Measurements from ENCODE around the gene SLC1A5. TPM values are rescaled to one million over a fixed set of nuclear protein-coding genes. Genes with fewer than 3 reads are reported as not detected.

Gene SLC1A5
- polyA plus RNA-seq, 1 of the 3 experiments (the other 2 are of a cell fraction) = 80.4 TPM

DNA sequence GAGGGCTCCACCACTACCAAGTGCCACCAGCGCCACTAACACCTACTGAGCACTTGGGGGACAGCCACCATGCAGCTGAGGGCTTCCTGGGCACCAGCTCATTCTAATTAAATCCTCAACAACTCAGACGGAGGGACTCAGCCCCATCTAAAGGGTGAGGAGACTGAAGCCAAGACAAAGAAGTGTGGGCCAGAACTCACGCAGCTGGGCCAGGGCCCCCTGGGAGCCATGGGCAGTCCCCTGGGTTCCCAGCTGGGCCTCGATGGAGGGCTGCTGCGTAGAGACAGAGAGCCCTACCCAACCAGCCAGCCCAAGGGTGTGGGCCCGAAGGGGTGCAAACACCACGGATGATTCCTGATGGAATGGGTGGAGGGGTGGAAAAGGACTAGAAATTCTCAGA is 58.7 kb downstream of the SLC1A5 start:
- no peak overlapping the region for H3K9ac ChIP-seq
- no peaks in the 10 kb centered on the region for H3K9me2 ChIP-seq
- ChIA-PET CTCF (interaction anchor here (1.1 to 3.8 kb wide), 21 partner anchors 8 to 123 kb away, joined by 3 to 58 read pairs (median 9); partner anchors contain the start of genes DACT3, FKRP and PRKD2), POLR2A (interaction anchor here (1.4 kb wide), 1 partner anchor 26 kb away, joined by 5 read pairs; no protein-coding TSS in a partner anchor)
- peaks cover 3 to 10% of the 10 kb centered on the region in 2 experiments; a peak in 2 of 4 replicates for H3K4me1 ChIP-seq (ENCODE audit: control insufficient read depth in 1 of 2, insufficient read depth in 2 of 2, low read depth in 1 of 2, low read length in 1 of 2)
- H3K79me2 ChIP-seq (ENCODE audit: insufficient read depth) = peaks cover 50% of the 10 kb centered on the region
- 99% methylated on average over 7 of the region's 7 CpGs for WGBS (ENCODE audit: low lambda C conversion rate)
- H3K27me3 ChIP-seq (ENCODE audit: insufficient read depth) = no peaks in the 10 kb centered on the region
- no peak overlapping the region; a peak in 1 of 4 replicates for H3K27ac ChIP-seq (ENCODE audit: low read depth in 2 of 2, low read length in 1 of 2)
- H3K4me2 ChIP-seq = no peak overlapping the region
- no peak overlapping the region for H3K4me3 ChIP-seq (ENCODE audit: low read depth in 2 of 2, low read length in 1 of 2)
- peaks cover 69% of the 10 kb centered on the region for H4K20me1 ChIP-seq (ENCODE audit: insufficient read depth)
- no peaks in the 10 kb centered on the region for H3K9me3 ChIP-seq
- TF ChIP-seq, protein P1, sequence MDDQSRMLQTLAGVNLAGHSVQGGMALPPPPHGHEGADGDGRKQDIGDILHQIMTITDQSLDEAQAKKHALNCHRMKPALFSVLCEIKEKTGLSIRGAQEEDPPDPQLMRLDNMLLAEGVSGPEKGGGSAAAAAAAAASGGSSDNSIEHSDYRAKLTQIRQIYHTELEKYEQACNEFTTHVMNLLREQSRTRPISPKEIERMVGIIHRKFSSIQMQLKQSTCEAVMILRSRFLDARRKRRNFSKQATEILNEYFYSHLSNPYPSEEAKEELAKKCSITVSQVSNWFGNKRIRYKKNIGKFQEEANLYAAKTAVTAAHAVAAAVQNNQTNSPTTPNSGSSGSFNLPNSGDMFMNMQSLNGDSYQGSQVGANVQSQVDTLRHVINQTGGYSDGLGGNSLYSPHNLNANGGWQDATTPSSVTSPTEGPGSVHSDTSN (IDR thresholded peaks at IDR 0.05) = no peak
- no peak for TF ChIP-seq GABPA (IDR thresholded peaks at IDR 0.05; ENCODE audit: low read depth)
- TF ChIP-seq EP300 (IDR thresholded peaks at IDR 0.05; ENCODE audit: borderline replicate concordance in 1 of 2, low read depth in 1 of 2, low read length in 1 of 2) = no peak
- TF ChIP-seq, protein P2, sequence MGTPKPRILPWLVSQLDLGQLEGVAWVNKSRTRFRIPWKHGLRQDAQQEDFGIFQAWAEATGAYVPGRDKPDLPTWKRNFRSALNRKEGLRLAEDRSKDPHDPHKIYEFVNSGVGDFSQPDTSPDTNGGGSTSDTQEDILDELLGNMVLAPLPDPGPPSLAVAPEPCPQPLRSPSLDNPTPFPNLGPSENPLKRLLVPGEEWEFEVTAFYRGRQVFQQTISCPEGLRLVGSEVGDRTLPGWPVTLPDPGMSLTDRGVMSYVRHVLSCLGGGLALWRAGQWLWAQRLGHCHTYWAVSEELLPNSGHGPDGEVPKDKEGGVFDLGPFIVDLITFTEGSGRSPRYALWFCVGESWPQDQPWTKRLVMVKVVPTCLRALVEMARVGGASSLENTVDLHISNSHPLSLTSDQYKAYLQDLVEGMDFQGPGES (IDR thresholded peaks at IDR 0.05; ENCODE audit: low read depth, low read length) = no peak
- TF ChIP-seq GATA2 (CRISPR knock-in tag; IDR thresholded peaks at IDR 0.05) = no peak
- TF ChIP-seq, protein P3, sequence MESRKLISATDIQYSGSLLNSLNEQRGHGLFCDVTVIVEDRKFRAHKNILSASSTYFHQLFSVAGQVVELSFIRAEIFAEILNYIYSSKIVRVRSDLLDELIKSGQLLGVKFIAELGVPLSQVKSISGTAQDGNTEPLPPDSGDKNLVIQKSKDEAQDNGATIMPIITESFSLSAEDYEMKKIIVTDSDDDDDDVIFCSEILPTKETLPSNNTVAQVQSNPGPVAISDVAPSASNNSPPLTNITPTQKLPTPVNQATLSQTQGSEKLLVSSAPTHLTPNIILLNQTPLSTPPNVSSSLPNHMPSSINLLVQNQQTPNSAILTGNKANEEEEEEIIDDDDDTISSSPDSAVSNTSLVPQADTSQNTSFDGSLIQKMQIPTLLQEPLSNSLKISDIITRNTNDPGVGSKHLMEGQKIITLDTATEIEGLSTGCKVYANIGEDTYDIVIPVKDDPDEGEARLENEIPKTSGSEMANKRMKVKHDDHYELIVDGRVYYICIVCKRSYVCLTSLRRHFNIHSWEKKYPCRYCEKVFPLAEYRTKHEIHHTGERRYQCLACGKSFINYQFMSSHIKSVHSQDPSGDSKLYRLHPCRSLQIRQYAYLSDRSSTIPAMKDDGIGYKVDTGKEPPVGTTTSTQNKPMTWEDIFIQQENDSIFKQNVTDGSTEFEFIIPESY (IDR thresholded peaks at IDR 0.05; ENCODE audit: borderline replicate concordance, low read depth) = no peak
- TF ChIP-seq JUND (IDR thresholded peaks at IDR 0.05) = no peak
- no peak for DNase-seq
- H2AFZ ChIP-seq (ENCODE audit: low read depth) = no peak overlapping the region
- H3F3A ChIP-seq (replicated peaks; ENCODE audit: insufficient read depth) = peaks cover 14% of the 10 kb centered on the region
- peaks cover 29 to 87% of the 10 kb centered on the region in 2 experiments for H3K36me3 ChIP-seq (replicated peaks in 1 of 2; ENCODE audit: control insufficient read depth in 1 of 2, insufficient read depth in 2 of 2, low read length in 1 of 2)

DNA sequence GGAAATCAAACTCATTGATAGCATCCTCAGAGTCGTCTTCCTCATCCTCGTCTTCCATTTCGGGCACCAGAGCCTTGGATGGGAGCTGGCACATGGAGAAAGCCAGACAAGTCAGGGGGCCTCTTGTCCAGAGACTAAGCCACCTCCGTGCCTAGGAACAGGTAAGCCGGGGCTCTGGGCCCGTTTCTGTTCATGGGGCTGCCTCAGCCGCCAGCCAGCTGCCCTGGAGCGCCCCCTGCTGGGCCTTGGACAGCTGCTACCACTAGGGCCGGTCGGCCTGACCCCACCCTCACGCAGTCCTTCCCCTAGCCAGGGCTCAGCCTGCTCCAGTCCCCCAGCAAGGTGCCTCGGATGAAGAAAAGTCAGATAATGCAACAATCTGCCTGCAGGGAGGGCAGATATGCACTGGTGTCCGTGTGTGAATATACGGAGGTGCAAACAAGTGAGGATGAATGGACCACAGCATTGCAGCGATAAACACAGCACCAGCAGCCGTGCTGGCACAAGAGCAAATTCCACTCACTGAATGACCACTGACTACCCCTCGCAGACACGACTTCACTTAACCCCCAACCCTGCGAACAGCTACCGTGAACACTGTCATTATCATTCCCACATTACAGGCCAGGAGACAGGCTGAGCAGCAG is 59.6 kb downstream of the SLC1A5 start:
- peaks cover 23 to 86% of the 10 kb centered on the region in 2 experiments for H3K36me3 ChIP-seq (replicated peaks in 1 of 2; ENCODE audit: control insufficient read depth in 1 of 2, insufficient read depth in 2 of 2, low read length in 1 of 2)
- TF ChIP-seq JUND (IDR thresholded peaks at IDR 0.05) (no peak), TAF1 (IDR thresholded peaks at IDR 0.05; ENCODE audit: borderline replicate concordance, low read depth, low read length) (no peak), YY1 (IDR thresholded peaks at IDR 0.05; ENCODE audit: low read depth) (no peak), ELF1 (IDR thresholded peaks at IDR 0.05) (no peak), RCOR1 (IDR thresholded peaks at IDR 0.05; ENCODE audit: low read length) (no peak), CHD2 (IDR thresholded peaks at IDR 0.05; ENCODE audit: low read length, partially characterized antibody) (no peak), MEF2A (IDR thresholded peaks at IDR 0.05; ENCODE audit: borderline replicate concordance, low read depth) (no peak), SIN3A (IDR thresholded peaks at IDR 0.05; ENCODE audit: borderline replicate concordance, low read depth, low read length) (no peak), GATA2 (CRISPR knock-in tag; IDR thresholded peaks at IDR 0.05) (no peak), MXI1 (IDR thresholded peaks at IDR 0.05; ENCODE audit: low read depth, low read length) (no peak), FOXM1 (IDR thresholded peaks at IDR 0.05; ENCODE audit: low read depth) (no peak), SMC3 (IDR thresholded peaks at IDR 0.05; ENCODE audit: low read depth, low read length) (peak; percentile 51), TCF12 (IDR thresholded peaks at IDR 0.05) (no peak), RAD21 (IDR thresholded peaks at IDR 0.05; ENCODE audit: low read length) (peak; percentile 74), RXRA (IDR thresholded peaks at IDR 0.05; ENCODE audit: borderline replicate concordance, low read depth) (no peak)
- TF ChIP-seq, protein P4, sequence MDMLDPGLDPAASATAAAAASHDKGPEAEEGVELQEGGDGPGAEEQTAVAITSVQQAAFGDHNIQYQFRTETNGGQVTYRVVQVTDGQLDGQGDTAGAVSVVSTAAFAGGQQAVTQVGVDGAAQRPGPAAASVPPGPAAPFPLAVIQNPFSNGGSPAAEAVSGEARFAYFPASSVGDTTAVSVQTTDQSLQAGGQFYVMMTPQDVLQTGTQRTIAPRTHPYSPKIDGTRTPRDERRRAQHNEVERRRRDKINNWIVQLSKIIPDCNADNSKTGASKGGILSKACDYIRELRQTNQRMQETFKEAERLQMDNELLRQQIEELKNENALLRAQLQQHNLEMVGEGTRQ (IDR thresholded peaks at IDR 0.05; ENCODE audit: borderline replicate concordance, low read depth, low read length) = no peak
- TF ChIP-seq, protein P2 (IDR thresholded peaks at IDR 0.05; ENCODE audit: low read depth, low read length) = no peak

More for the DNA sequence above, 59.6 kb downstream of the SLC1A5 start:
- DNase-seq = peak; percentile 95
- ChIA-PET CTCF (interaction anchor here (0.5 to 3.8 kb wide), 35 partner anchors 9 to 1230 kb away, joined by 3 to 58 read pairs (median 4); partner anchors contain the start of genes DACT3, FKRP, PPM1N and PRKD2), POLR2A (interaction anchor here (0.6 to 1.4 kb wide), 3 partner anchors 15 to 54 kb away, joined by 3 to 5 read pairs (median 3); no protein-coding TSS in a partner anchor)
- no peak overlapping the region; a peak in 1 of 4 replicates for H3K27ac ChIP-seq (ENCODE audit: low read depth in 2 of 2, low read length in 1 of 2)
- no peak overlapping the region for H3K9ac ChIP-seq
- no peaks in the 10 kb centered on the region for H3K9me2 ChIP-seq
- H3F3A ChIP-seq (replicated peaks; ENCODE audit: insufficient read depth) = peaks cover 12% of the 10 kb centered on the region
- 52% methylated on average over 16 of the region's 20 CpGs for WGBS (ENCODE audit: low lambda C conversion rate)
- H3K27me3 ChIP-seq (ENCODE audit: insufficient read depth) = no peaks in the 10 kb centered on the region
- H4K20me1 ChIP-seq (ENCODE audit: insufficient read depth) = peaks cover 61% of the 10 kb centered on the region
- no peak overlapping the region; a peak in 1 of 4 replicates for H3K4me3 ChIP-seq (ENCODE audit: low read depth in 2 of 2, low read length in 1 of 2)
- H3K4me1 ChIP-seq (ENCODE audit: control insufficient read depth in 1 of 2, insufficient read depth in 2 of 2, low read depth in 1 of 2, low read length in 1 of 2) = peaks cover 3 to 10% of the 10 kb centered on the region in 2 experiments; a peak in 2 of 4 replicates
- peaks cover 41% of the 10 kb centered on the region for H3K79me2 ChIP-seq (ENCODE audit: insufficient read depth)
- no peaks in the 10 kb centered on the region for H3K9me3 ChIP-seq
- no peak overlapping the region for H2AFZ ChIP-seq (ENCODE audit: low read depth)
- H3K4me2 ChIP-seq = no peak overlapping the region

Data from SK-N-SH (cell line).